ENCODE data around the gene DCST2.

The DCST2 gene

DNA sequence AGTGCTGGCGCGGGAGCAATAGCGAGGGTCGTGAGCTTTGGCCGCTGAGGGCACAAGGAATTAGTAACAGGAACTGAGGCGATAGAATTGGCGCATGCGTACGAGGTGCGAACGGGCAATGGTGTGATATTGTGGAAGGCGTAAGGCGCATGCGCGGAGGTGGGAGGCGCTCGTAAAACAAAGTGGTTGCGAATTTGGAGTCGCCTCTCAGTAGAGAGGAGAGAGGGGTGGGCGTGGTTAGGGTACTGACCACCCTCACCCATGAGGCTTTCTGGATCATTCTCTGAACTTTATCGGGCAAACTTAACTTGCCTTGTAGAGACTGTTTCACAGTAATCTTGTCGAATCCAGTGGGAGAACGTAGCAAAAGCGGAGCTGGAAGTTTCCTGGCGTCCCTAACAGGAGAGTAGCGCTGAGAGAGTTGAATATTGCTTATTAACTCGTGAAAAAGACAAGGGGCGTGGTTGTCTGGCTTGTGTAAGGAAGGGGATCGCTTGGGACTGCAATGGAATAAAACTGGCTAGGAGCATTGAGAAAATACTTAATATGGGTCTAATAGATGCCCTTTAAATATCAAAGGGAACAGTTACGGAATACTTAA is 58.7 kb downstream of the DCST2 start:
- DNase-seq (ENCODE audit: extremely low read depth, low read depth): peak; percentile 91
- peak overlapping the region; percentile 72 for H3K4me3 ChIP-seq (replicated peaks; ENCODE audit: low read depth, low read length)
- no peak for TF ChIP-seq CTCF (IDR thresholded peaks at IDR 0.05; ENCODE audit: low read depth, low read length, missing control alignments)

- no peak for TF ChIP-seq CTCF (IDR thresholded peaks at IDR 0.05; ENCODE audit: low read depth, low read length, missing control alignments)
- DNase-seq (ENCODE audit: extremely low read depth, low read depth): peak; percentile 100
- H3K4me3 ChIP-seq (replicated peaks; ENCODE audit: low read depth, low read length): peak within 1 kb of the TSS; percentile 72
Observed at GRCh38 chr1:154974102-154974807, 59.3 kb downstream of the DCST2 start, which contains the start of gene CKS1B. CKS1B (plus strand) TSS chr1:154974681; CDS start chr1:154974746, 65 bp downstream.

DNA sequence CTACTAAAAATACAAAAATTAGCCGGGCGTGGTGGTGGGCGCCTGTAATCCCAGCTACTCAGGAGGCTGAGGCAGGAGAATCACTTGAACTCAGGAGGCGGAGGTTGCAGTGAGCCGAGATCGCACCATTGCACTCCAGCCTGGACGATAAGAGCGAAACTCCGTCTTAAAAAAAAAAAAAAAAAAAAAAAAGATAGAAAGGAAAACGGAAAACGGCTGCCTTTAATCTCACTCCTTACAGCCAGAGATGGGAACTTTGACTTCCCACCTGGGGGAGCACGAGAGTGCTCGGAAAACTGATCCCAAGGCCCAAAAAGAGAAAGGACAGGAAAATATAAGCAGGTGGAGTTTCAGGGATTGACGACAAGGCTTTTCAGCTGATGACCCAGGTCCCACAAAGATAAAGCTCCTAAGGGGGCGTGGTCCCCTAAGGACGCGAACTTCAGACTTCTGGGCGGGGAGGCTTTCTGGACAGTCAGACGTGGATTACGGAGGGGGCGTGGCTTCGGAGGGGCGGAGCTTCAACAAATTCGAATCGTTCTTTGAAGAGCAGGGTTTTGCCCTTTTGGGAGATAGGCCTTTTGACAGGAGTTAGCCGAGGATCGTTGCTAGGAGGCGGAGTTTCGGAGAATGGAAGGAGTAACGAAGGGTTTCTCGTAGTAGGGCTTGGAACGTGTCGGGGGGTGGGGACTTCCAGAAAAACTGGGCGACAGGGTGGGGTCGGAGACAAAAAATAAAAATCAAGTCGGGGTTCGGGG is 60.1 kb downstream of the DCST2 start:
- H3K4me3 ChIP-seq (replicated peaks; ENCODE audit: low read depth, low read length): peak overlapping the region; percentile 72
- DNase-seq (ENCODE audit: extremely low read depth, low read depth): peak; percentile 96
- no peak for TF ChIP-seq CTCF (IDR thresholded peaks at IDR 0.05; ENCODE audit: low read depth, low read length, missing control alignments)

DNA sequence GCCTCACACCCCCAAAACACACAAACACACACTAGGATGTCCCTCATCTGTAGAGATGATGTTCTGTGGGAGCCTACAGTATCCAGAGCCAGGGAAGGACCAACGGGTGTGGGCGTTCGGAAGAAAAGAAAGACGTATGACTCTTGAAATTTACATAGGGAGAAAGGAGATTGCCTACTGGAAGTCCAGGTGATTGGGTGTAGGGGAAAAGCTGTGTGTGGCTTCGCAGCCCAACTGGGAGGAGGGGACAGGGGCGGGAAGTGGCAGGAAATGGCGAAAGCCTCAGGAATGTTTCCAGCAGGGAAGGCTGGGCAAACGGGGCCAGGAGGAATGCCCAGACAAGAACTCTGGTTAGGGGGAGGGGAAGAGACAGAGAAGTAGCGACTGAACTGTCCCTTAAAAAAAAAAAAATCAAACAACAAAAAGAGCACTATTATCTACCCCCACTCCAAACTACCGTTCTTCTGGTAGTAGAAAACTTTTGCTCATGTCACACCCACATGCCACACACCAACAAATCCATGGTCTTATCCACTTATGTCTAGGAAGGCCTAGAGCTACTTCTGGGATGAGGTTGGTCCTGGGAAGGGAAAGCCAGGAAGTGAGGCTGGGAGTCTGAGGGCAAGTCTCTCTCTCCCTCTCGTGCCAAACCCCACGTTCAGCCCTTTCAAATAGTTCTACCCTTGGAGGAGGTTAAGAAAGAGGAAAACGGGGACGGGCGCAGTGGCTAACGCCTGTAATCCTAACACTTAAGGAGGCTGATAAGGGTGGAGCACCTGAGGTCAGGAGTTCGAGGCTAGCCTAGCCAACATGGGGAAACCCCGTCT is 60.9 kb downstream of the DCST2 start:
- H3K4me3 ChIP-seq (replicated peaks; ENCODE audit: low read depth, low read length): peak overlapping the region; percentile 72
- TF ChIP-seq CTCF (IDR thresholded peaks at IDR 0.05; ENCODE audit: low read depth, low read length, missing control alignments): no peak
- DNase-seq (ENCODE audit: extremely low read depth, low read depth): peak; percentile 87

GRCh38 chr1:154972213-154972516 is 61.4 kb downstream of the DCST2 start:
- peak overlapping the region; percentile 72 for H3K4me3 ChIP-seq (replicated peaks; ENCODE audit: low read depth, low read length)
- TF ChIP-seq CTCF (IDR thresholded peaks at IDR 0.05; ENCODE audit: low read depth, low read length, missing control alignments): no peak
- DNase-seq (ENCODE audit: extremely low read depth, low read depth): no peak

GRCh38 chr1:154971341-154971998 is 62.1 kb downstream of the DCST2 start:
- TF ChIP-seq CTCF (IDR thresholded peaks at IDR 0.05; ENCODE audit: low read depth, low read length, missing control alignments): no peak
- DNase-seq (ENCODE audit: extremely low read depth, low read depth): no peak
- peak overlapping the region; percentile 72 for H3K4me3 ChIP-seq (replicated peaks; ENCODE audit: low read depth, low read length)
